ENCODE measurements around the gene MTHFD1L.
"Not testable (repeated sequence)": the region's sequence is repeated elsewhere in the genome, so short reads cannot be mapped to it uniquely, and the experiment has no call there.

MTHFD1L gene

GRCh38 chr6:151095538-151096254, 230.2 kb downstream of the MTHFD1L start:
- no peak for DNase-seq (ENCODE audit: low read depth, low spot score)

- no peak for DNase-seq (ENCODE audit: low read depth, low spot score)
Observed at GRCh38 chr6:151096255-151096612, 230.7 kb downstream of the MTHFD1L start.

DNA sequence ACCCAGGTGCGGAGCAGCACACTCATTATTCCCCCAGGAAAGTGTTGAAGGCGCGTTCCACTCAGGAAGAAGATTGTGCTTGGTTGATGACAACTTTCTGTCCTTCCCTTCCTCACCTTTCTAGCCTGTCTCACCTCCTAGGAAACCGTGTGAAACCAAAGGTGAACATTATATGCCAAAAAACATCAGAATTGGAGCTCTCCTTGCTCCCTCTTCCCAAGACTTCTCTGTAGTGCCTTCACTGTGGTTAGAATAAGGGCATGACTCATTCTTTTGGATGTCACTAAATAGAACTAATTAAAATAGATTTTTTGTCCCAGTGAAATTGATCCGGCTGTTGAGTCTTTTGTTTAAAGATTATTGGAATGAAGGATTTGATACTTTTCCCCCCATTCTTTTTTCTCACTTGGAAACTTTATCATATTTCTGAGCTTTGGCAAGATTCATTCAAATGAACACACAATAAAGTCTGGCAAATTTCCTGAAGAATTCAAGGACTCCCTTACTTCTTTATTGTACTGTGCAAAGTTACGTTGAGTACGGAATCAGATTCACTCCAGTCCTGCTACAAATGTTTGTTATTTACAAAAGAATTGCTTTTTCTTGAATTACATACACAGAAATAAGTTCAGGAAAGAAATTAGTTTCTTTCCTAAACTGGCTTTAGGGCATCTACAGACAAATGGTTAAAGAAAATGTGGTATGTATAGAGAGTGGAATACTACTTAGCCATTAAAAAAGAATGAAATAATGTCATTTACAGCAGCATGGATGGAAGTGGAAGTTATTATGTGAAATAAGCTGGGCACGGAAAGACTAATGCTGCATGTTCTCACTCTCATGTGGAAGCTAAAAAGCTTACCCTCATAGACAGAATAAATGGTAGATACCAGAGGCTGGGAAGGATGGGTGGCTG, 231.4 kb downstream of the MTHFD1L start:
- DNase-seq (ENCODE audit: low read depth, low spot score) = no peak

DNA sequence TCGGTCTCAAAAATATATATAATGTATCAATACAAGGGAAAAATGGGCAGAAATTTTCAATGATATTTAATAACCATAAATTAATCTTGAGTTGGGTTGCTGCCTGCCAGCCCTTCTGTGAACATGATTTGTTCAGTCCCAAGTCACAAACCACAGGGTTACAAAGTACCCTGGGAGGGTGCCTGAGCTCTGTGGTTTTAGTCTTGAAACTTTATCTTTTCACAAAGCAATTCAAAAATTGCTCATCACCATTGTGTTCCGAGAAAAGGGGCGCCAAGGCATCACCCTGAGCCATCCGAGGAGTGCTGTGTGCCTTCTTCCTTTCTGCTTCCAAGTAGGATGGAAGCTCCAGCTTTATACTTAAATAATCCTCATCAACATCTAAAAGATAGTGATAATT, 232.7 kb downstream of the MTHFD1L start:
- no peak for DNase-seq (ENCODE audit: low read depth, low spot score)

- no peak for DNase-seq (ENCODE audit: low read depth, low spot score)
Observed at GRCh38 chr6:151100326-151100725, 234.8 kb downstream of the MTHFD1L start.

GRCh38 chr6:151101161-151101815, 235.8 kb downstream of the MTHFD1L start:
- no peak for DNase-seq (ENCODE audit: low read depth, low spot score)

DNA sequence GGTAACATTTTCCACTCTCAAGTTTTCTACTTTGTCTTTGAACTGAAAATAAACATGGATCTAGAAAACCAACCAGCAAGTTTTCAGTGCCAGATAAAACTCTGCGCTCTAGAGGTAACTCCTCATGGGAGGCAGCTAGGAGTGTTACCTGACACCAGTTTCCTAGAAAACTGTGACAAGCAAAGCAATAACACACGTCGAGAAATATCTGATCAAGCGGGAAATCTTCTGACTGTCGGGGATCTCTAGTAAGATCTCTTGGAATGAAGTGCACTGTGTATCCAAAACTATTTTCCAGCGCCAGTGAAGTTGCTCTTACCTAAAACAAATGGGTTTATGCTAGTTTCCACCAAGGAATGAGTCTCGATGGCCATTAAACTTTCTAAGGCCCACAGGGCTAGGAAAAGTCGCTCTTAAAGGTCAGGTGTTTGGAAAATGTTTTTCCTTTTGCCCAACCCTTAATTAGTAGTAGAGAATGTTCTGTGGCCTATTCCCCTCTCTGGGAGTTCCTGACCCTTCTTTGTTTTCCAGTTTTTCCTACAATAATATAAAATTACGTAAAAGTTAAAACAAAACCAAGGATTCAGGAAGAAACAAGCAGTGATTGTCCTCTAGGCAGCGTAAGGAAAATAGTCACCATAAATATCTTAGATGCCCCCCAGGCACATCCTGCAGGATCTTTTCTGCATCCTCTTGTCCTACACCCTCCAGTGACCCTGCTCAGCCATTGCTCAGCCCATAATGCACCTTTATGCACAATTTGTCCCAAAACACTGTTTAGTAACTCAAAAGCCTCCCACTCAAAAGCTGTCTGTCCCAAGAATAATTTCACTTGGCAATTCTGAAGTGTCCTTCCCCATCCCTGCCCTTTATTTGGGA, 236.6 kb downstream of the MTHFD1L start:
- no peak for DNase-seq (ENCODE audit: low read depth, low spot score)

DNA sequence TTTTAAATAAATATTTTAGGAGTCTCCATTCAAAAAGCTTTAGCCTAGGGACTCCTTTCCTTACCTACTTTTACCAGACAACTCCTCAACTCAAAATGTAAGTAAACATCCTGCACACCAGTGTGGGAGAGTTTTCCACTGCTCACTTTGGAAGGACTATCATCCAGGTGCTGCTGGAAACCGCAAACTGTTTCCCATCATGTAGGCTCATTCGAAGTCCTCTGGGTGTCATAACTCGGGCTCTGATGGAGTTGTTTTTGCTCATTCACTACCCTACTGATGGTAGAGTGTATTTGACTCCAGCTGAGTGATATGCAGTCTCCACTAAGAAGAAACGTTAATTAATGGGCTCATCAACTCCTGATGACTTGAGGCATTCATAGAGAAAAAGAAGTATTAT, 237.8 kb downstream of the MTHFD1L start:
- DNase-seq (ENCODE audit: low read depth, low spot score) = no peak

GRCh38 chr6:151107897-151108427, 242.5 kb downstream of the MTHFD1L start:
- no peak for DNase-seq (ENCODE audit: low read depth, low spot score)

DNA sequence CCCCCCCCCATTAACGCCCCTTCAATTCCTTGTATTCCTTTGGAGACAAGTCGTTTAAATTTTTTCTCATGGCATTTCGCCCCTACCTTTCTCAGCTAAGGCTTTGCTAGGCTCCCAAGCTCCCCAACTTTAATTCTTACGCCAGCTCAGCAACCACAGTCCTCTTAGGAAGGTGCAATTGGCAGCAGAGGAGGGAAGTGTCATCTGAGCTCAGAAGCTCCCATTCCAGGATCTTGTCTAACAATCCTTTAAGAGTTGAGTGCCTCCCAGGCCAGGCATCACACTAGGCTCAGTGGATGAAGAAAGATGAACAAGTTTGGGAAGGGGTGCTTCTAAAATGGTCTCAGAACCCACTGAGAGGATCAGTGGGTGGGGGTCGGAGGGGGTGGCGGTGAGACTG, 243.0 kb downstream of the MTHFD1L start:
- no peak for DNase-seq (ENCODE audit: low read depth, low spot score)

GRCh38 chr6:151109361-151109760, 243.9 kb downstream of the MTHFD1L start:
- no peak for DNase-seq (ENCODE audit: low read depth, low spot score)

DNA sequence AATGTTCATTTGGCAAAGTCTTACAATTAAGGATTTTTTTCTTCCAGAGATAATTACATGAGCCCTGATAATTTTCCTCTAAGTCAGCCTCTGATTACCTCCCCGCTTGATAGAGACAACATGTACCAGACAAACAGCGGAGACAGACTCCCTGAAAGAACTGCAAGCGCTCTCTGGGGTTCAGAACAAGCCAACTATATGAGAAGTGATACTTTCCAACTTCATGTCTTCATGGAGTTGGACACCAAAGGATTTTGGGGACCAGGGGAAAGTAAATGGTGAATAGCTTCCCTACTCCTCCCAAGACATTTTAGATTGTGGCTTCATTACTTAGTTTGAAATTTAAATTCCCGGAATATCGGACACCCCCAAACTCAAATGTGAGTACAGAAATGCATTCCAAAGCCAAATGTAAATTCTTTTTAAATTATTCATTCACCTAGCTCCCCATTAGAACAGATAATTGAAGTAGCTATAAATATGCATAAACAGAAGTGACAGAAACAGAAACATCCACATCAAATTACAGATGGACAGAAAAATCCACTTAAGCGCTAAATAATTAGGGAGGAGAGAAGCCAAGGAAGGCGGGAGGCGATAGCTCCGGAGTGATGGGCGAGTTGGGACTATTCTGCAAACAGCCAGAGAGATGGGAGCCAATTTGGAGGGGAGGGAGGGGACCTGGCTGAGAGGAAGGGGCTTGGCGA, 244.5 kb downstream of the MTHFD1L start:
- no peak for DNase-seq (ENCODE audit: low read depth, low spot score)

GRCh38 chr6:151110576-151110905, 245.0 kb downstream of the MTHFD1L start:
- DNase-seq (ENCODE audit: low read depth, low spot score) = no peak

DNA sequence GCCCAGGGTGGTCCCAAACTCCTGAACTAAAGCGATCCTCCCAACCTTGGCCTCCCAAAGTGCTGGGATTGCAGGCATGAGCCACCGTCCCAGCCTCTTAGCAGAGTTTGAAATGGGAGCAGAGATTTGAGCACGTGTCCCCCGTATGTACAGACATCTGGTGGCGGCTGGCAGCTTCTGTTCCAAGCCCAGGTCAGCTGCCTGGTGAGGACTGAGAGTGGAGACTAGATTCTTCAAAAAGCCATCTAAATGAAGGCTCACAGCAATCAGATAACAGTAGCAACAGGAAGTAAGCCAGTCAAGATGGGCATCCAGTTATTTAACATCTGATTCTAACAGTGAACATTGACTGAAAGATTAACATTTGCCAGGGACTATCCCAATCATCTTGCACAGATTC, 246.2 kb downstream of the MTHFD1L start:
- DNase-seq (ENCODE audit: low read depth, low spot score) = no peak

DNA sequence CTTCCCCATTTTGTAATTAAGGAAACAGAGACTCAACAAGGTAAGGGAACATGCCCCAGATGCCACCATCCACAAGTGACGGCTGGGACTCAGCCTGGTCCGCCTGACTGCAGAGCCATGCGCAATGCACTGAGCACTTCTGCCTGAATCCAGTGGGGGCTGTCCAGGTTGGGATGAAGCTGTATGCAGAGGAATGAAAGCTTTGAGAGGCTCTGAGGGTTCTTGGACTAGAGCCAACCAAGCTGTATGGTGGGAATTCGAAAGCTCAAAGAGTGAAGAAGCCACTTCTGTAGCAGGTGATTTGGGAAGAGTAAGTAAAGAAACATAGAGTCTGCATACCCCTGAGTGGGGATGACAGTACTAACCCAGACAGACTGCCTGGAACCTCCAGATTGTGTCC, 246.6 kb downstream of the MTHFD1L start:
- DNase-seq (ENCODE audit: low read depth, low spot score) = no peak

DNA sequence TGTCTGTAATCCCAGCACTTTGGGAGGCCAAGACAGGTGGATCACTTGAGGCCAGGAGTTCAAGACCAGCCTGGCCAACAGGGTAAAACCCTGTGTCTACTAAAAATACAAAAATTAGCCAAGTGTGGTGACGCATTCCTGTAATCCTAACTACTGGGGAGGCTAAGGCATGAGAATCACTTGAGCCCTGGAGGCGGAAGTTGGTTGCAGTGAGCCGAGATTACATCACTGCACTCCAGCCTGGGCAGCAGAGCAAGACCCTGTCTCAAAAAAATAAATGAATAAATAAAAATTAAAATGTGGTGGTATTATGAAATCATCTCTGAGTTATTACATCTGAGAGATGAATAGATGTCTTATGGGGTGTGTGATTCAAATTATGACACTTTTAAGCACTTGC, 247.4 kb downstream of the MTHFD1L start:
- DNase-seq (ENCODE audit: low read depth, low spot score) = not testable (repeated sequence)

- no peak for DNase-seq (ENCODE audit: low read depth, low spot score)
Observed at GRCh38 chr6:151113641-151114040, 248.1 kb downstream of the MTHFD1L start.

DNA sequence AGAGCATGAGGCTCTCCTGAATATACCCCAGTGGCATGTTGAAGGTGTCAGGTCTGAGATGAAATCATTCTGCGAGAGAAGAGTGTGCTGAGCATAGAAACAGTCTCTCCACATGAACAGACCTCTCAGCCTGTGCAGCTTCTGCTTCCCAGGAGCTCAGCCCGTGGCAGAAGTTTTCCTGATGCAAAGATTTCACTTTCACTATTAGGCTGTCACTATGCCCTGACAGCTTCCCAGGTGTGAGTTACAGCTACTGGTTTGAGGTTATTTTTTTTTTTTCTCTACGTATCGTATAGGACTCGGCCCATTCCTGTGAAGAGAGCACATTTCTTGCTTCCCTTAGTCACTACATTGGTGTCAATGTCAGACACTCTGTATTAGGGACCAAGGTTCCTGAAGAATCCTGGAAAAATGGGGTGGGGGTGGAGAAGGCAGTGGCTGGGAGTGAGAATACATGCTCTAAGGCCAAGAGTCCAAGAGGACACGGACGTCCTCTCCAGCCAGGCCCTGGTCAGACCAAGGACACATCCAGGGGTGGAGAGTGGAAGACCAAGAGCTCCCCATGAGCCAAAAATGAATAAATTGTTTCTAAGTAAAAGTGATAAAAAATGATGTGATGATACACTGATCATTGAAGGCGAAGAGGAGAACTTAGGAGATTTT, 253.1 kb downstream of the MTHFD1L start:
- no peak for DNase-seq (ENCODE audit: low read depth, low spot score)

DNA sequence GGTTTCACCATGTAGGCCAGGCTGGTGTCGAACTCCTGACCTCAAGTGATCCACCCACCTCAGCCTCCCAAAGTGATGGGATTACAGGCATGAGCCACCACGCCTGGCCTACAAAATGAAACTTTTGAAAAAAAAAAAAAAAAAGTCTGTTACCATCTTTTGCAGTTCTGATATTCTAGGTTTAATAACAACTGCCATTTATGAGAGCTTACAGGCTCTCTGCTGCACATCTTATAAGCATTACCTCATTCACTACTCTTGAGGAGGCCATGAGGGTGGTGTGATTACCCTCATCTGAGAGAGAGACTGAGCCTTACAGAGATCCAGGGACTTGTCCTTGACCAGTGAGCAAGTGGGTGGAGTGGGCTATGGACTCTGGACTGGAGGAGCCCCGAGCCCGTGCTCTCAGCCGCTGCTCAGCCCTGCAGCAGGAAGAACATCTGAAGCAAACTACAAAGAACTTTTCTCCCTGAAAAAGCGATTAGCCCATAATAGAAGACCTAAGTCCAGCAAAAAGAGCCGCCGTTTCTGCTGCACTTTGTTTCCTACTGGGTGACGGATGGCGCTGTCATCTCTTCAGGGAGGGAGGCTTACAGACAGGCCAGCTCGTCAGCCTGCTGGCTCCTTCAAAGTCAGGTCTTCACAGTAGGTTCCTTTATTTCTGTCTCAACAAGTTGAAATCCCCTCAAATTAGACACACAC, 254.5 kb downstream of the MTHFD1L start:
- DNase-seq (ENCODE audit: low read depth, low spot score) = no peak

- DNase-seq (ENCODE audit: low read depth, low spot score) = no peak
Observed at GRCh38 chr6:151121900-151122299, 256.4 kb downstream of the MTHFD1L start.
